HG03025 (cell line): ENCODE measurements around the gene MYO9B.

Experiments
- ATAC-seq: cut with Tn5 transposase; IDR thresholded peaks from one replicate; pipeline ENCODE4 v1.9.1; 2021; ENCODE audit warnings: mild to moderate bottlenecking, moderate library complexity; ENCODE audit not compliant: unreplicated experiment, low FRiP score

Gene MYO9B

DNA sequence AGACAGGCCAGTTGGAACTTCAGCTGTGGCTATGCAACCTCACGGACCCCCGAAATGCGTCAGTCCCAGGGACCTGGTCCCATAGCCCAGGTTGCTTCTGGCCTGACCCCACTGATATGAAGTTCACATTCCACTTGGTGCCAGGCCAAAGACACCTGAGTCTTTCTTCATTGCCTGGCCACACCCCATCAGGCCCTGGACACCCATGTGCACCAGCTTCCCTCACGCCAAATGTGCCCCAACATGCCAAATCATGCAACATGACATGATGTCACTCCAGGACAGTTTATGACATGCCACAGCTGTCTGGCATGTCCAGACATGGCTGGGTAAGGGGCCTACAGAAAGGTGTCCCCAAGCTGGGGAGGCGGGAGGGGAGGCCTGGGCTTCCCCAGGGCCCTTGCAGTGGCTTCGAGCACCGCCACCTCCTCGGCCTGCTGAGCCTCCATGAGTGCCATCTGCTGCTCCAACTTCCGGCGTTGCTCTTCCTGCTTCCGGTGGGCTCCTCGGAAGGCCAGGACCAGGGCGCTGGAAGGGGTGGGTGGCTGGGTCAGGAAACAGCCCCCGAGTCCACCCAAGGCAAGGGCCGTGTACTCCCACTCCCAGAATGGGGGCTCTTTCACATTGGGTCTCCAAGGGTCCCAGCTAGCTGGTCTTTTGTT, 174.4 kb downstream of the MYO9B start:
- ATAC-seq, result no peak

DNA sequence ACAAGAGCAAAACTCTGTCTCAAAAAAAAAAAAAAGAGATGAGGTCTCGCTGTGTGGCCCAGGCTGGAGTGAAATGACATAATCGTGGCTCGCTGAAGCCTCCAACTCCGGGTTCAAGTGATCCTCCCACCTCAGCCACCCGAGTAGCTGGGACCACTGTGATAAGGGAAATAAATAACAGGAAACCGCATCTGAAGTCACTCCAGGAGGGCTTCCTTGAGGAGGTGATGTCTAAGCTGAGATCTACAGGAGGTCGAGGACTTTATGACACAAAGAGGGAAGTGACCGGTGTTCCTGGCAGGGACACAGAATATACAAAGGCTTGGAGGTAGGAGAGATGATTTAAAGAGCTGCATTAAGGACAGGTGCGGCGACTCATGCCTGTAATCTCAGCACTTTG, 179.1 kb downstream of the MYO9B start:
- no peak for ATAC-seq

- ATAC-seq, result no peak
Measured at GRCh38 chr19:17255150-17255621, 179.6 kb downstream of the MYO9B start.

- ATAC-seq, result no peak
Measured at GRCh38 chr19:17256130-17256529, 180.6 kb downstream of the MYO9B start.

DNA sequence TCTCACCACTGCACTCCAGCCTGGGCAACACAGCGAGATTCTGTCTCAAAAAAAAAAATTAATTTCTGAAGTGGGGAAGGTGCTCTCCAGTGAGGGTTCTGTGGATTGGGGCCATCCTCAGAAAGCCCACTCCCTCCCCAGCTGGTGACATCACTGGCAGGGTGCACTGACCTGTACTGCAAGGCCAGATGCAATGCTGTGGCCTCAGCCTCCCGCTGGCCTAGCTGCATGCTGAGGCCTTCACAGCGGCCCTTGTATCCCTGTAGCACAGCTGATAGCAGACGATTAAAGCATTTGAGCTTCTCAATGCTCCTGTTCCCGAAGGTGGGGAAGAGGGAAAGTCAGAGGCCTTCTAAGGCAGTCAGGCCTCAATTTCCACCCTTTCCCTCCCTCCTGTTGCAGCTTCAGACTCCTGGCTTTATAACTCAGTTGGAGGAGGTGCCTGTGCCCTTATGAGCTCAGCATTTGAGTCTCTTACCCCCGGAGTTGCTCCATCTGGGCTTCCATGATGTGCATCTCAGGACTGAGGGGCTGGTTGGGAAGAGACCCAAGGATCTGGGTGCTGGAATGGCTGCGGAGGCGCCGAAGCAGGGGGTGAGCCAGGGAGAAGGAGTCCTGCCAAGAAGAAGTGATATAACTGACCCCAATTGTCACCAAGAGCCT, 183.7 kb downstream of the MYO9B start:
- ATAC-seq, result no peak

DNA sequence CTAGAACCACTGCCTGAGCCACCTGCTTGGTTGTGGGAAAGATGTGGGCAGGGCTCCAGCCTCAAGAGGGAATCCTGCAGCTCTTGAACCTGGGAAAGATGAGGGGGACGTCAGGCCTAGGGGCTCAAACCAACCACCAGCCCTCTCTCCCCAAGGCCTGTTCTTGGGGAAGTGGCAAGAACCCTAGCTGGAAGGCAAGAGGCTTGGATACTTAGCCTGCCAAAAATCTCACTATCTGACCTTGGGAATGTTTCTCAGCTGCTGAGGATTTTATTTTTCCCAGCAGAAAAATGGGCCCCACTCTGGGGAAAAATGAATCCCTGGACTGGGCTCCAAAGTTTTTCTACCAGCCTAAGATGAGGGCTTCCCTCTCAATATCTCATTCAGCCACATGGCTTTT, 184.4 kb downstream of the MYO9B start:
- no peak for ATAC-seq

DNA sequence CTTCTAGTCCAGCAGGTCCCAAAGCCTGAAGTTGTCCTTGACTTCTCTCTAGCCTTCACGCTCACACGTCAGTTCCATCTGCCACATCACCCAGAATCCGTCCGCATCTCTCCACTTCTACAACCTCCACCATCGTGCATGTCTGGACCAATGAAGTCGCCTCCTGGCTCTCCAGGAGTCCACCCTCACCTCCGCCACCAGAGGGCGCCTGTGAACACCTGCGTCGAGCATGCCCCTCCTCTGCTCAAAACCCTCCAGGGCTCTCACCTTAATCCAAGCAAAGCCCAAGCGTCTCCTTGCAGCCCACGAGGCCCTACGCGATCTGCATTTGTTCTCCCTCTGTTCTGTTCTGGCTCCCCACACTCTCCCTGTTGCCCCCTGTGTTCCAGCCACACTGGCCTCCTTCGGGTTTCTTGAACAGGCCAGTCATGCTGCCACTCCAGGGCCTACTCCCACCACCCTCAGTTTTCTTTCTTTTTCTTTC, 185.3 kb downstream of the MYO9B start:
- no peak for ATAC-seq

DNA sequence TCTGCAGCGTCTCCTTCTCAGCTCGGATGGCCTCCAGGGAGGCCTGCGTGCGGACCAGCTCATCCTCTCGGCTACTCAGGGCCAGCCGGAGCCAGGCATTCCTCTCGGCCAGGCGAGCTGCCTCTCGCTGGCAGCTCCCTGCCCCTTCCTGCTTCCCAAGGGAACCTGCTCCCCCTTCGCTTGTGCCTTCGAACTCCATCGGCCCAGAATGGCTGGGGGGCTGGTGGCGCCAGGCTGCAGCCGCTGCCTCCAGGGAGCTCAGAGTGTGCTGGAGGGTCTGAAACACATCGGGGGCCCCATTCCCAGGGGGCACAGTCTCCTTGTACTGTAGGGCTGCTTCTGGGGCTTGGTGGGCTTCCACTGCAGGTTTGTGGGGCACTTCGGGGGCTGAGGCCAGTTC, 187.0 kb downstream of the MYO9B start:
- no peak for ATAC-seq
